Activated naive CD4-positive, alpha-beta T cell treated with anti-CD3 and anti-CD28 coated beads, Interleukin-2, amount 50 U/mL, for 24 hours (primary cell): ENCODE measurements around the gene SLC9A6.
A peak's percentile ranks its signal among the peaks of the same experiment; 100 is the strongest.

Source experiments
- H3K27ac Mint-ChIP-seq: one replicate; pipeline ENCODE4 v1.8.0; 2021; ENCODE audit warnings: mild to moderate bottlenecking, mixed read lengths
- H3K27me3 Mint-ChIP-seq: one replicate; pipeline ENCODE4 v1.8.0; 2021; ENCODE audit warnings: mixed read lengths
- H3K36me3 Mint-ChIP-seq: one replicate; pipeline ENCODE4 v1.8.0; 2021; ENCODE audit warnings: mixed read lengths
- H3K4me1 Mint-ChIP-seq: one replicate; pipeline ENCODE4 v1.8.0; 2021; ENCODE audit warnings: mixed read lengths
- H3K4me3 Mint-ChIP-seq: one replicate; pipeline ENCODE4 v1.8.0; 2021; ENCODE audit warnings: mild to moderate bottlenecking, mixed read lengths
- H3K9me3 Mint-ChIP-seq: one replicate; pipeline ENCODE4 v1.8.0; 2021; ENCODE audit warnings: mixed read lengths

SLC9A6 gene

GRCh38 chrX:136016881-136017280, 31.6 kb downstream of the SLC9A6 start:
- Mint-ChIP-seq H3K36me3 (peaks cover 8% of the 10 kb centered on the region), H3K27ac (no peak overlapping the region), H3K4me1 (no peaks in the 10 kb centered on the region)

DNA sequence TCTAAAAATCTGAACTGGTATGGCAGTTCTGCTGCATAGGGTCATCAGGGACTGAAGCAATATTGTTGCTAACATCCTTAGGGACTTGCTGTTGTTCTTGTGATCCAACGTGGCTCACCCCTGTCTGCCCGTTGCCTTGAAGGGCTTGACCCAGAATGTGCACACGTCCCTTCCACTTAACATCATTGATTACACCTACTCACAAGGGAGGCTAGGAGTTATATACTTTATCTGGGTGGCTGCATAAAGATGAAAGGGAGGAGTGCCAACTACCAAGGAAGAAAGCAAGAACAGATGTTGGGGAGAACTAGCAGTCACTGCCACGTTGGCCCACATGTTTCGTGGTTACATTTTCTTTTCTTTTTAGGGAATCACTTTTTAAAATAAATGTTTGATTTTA, 34.0 kb downstream of the SLC9A6 start:
- Mint-ChIP-seq H3K4me3 (no peak overlapping the region), H3K27ac (peak overlapping the region; percentile 35), H3K36me3 (peaks cover 9% of the 10 kb centered on the region), H3K9me3 (no peaks in the 10 kb centered on the region), H3K27me3 (no peaks in the 10 kb centered on the region), H3K4me1 (no peaks in the 10 kb centered on the region)

More at GRCh38 chrX:136016881-136017280, 31.6 kb downstream of the SLC9A6 start:
- H3K4me3 Mint-ChIP-seq: no peak overlapping the region
- no peaks in the 10 kb centered on the region for H3K9me3 Mint-ChIP-seq
- H3K27me3 Mint-ChIP-seq: no peaks in the 10 kb centered on the region

DNA sequence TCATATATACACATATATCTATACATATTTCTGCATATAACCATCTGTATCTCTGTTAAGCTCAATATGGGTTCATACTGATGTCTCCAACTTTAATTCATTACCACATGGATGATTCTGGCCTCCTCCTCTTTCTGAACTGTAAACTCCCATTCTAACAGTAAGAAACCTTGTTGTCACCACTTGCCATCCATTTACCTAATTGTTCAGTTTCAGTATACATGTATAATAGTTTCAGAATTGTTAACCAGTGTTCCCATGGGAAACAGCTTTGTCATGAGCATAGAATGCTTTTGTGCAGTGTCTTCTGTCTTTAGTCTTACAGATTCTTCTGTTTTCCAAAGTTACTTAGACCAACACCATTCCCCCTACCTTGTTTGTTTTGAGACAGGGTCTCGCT, 35.9 kb downstream of the SLC9A6 start:
- H3K27me3 Mint-ChIP-seq: no peaks in the 10 kb centered on the region
- peaks cover 9% of the 10 kb centered on the region for H3K36me3 Mint-ChIP-seq
- H3K4me3 Mint-ChIP-seq: no peak overlapping the region
- no peaks in the 10 kb centered on the region for H3K4me1 Mint-ChIP-seq
- H3K27ac Mint-ChIP-seq: no peak overlapping the region
- H3K9me3 Mint-ChIP-seq: no peaks in the 10 kb centered on the region

GRCh38 chrX:136021903-136022302, 36.7 kb downstream of the SLC9A6 start:
- H3K4me3 Mint-ChIP-seq: no peak overlapping the region
- no peaks in the 10 kb centered on the region for H3K4me1 Mint-ChIP-seq
- no peaks in the 10 kb centered on the region for H3K9me3 Mint-ChIP-seq
- H3K27me3 Mint-ChIP-seq: no peaks in the 10 kb centered on the region
- no peak overlapping the region for H3K27ac Mint-ChIP-seq
- peaks cover 9% of the 10 kb centered on the region for H3K36me3 Mint-ChIP-seq

DNA sequence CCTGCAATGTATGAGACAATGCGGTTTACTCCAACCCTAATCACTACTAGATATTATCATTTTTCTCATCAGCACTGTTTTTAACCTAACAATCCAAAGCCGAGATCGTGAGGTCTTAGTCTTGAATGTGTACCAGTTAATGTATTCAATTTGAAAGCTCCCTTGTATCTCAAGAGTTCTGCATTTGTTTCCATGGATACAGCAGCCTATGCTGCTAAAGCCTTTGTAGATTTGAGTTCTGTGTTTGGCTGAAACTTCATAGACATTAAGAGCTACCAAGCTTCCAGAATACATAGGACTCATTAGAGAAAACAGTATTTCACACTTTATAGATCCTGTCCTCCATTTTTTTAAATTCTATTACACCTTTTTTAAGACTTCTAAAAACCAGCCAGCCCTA, 39.9 kb downstream of the SLC9A6 start:
- Mint-ChIP-seq H3K4me3 (no peak overlapping the region), H3K36me3 (peaks cover 3% of the 10 kb centered on the region), H3K27ac (no peak overlapping the region), H3K4me1 (no peaks in the 10 kb centered on the region), H3K27me3 (no peaks in the 10 kb centered on the region), H3K9me3 (no peaks in the 10 kb centered on the region)

DNA sequence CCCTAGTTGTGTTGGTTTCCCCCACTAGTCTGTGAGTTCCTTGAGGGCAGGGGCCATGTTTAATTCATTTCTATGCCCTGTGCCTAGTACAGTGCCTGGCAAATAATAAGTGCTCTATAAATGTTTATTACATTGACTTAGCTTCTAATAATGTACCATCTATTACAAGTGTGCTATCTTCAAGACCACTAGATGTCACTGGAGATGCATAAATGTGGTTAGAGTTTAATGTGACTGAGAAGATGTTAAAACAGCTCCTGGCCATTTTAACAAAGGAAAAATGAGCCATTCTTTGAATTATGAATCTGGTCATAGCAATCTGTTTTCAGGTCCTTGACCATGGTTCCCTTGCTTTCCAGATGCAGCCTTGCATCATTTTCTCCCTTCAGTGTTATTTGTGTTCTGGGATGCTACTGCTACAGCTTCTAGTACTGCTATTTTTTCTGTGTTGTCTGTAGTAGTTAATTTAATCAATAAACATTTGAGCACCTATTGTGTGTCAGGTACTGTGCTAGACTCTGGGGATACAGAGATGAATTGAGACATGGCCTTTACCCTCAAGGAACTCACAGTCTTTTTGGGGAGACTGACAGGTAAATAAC, 43.2 kb downstream of the SLC9A6 start:
- H3K4me1 Mint-ChIP-seq: no peaks in the 10 kb centered on the region

DNA sequence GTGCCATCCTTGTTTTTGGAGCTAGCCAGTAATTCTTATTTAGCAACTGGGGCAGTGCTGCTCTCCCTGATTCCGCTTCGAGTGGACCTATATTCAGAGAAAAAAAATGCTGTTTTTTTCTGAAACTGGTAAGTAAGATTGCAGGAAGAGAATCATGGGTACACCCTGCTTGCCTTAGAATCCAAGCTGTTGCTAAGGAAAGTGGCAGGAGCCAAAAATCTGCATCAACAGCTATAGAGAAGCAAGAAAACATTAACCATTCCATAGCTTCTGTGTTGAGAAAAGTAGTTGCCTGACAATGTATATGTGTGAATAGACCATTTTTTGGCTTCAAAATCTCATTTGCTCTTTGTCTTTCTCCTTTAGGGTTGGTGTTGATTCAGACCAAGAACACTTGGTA, 44.5 kb downstream of the SLC9A6 start:
- Mint-ChIP-seq H3K9me3 (no peaks in the 10 kb centered on the region), H3K27ac (no peak overlapping the region)

More for the DNA sequence above, 43.2 kb downstream of the SLC9A6 start:
- Mint-ChIP-seq H3K9me3 (no peaks in the 10 kb centered on the region), H3K36me3 (peaks cover 4% of the 10 kb centered on the region), H3K27me3 (no peaks in the 10 kb centered on the region), H3K27ac (no peak overlapping the region), H3K4me3 (no peak overlapping the region)

DNA sequence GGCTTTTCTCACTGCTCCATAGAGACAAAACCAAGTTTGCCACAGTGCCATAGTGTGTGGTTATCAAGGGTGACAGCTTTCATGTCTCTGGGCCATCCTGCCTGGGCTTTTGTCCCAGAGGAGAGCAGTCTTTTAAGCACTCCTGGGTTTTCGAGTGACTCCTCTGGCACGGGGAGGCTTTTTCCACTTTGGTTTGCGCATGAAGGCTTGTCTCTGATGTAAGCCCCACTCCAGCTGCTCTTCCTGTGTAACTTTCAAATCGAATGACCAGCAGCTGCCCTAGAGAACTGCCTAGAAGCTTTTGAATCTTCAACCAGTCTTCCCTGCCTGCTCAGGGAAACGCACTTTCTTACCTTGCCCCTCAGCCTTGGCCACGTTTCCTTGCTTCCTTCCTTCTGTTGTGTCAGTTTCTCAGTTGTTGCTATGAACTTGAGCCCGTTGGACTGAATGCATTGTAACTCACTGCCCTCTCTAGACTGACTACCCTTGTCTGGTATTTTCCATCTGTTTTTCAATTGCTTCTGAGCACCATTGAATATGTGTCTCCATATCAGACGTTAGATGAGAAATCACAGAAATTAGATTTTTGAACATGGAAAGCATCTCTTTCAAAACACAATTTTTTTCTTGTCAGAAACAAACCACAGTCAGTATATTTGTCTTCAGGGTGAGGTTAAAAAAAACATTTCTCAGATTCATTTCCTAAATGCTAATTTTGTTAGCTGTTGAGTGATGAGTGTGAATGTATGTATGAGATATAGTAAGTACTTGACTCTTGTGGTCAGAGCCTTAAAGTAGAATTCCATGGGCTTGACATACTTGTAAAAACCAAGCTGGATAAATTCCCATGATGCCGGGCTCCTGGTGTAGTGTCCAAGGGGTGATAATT, 45.3 kb downstream of the SLC9A6 start:
- Mint-ChIP-seq H3K4me1 (no peaks in the 10 kb centered on the region), H3K27me3 (no peaks in the 10 kb centered on the region), H3K9me3 (no peaks in the 10 kb centered on the region), H3K36me3 (peaks cover 3% of the 10 kb centered on the region), H3K27ac (no peak overlapping the region), H3K4me3 (no peak overlapping the region)

More for the DNA sequence above, 44.5 kb downstream of the SLC9A6 start:
- H3K4me1 Mint-ChIP-seq: no peaks in the 10 kb centered on the region
- H3K27me3 Mint-ChIP-seq: no peaks in the 10 kb centered on the region
- H3K4me3 Mint-ChIP-seq: no peak overlapping the region
- H3K36me3 Mint-ChIP-seq: peaks cover 3% of the 10 kb centered on the region

GRCh38 chrX:136031626-136032025, 46.4 kb downstream of the SLC9A6 start:
- H3K27ac Mint-ChIP-seq: no peak overlapping the region
- peaks cover 3% of the 10 kb centered on the region for H3K36me3 Mint-ChIP-seq
- H3K27me3 Mint-ChIP-seq: no peaks in the 10 kb centered on the region
- H3K4me3 Mint-ChIP-seq: no peak overlapping the region
- no peaks in the 10 kb centered on the region for H3K4me1 Mint-ChIP-seq
- H3K9me3 Mint-ChIP-seq: no peaks in the 10 kb centered on the region

DNA sequence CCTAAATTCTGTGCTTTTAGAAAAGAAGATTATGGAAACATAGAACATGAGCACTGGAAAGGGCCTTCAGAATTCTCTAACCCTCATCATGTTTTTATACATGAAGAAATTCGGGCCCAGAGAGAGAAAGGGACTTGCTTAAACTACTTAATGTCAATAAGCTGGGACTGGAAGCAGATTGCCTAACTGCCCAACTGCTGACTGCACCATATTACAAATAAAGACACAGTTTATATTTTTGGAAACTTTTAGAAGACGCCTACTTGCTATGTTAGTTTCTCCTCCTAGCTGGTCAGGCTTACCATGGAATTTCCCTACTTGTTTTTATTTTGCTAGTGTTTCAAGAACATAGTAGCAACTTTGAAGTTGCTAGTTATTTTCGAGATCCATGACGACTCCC, 47.1 kb downstream of the SLC9A6 start:
- no peak overlapping the region for H3K27ac Mint-ChIP-seq
- no peak overlapping the region for H3K4me3 Mint-ChIP-seq
- peaks cover 3% of the 10 kb centered on the region for H3K36me3 Mint-ChIP-seq
- H3K4me1 Mint-ChIP-seq: no peaks in the 10 kb centered on the region
- no peaks in the 10 kb centered on the region for H3K27me3 Mint-ChIP-seq
- no peaks in the 10 kb centered on the region for H3K9me3 Mint-ChIP-seq

DNA sequence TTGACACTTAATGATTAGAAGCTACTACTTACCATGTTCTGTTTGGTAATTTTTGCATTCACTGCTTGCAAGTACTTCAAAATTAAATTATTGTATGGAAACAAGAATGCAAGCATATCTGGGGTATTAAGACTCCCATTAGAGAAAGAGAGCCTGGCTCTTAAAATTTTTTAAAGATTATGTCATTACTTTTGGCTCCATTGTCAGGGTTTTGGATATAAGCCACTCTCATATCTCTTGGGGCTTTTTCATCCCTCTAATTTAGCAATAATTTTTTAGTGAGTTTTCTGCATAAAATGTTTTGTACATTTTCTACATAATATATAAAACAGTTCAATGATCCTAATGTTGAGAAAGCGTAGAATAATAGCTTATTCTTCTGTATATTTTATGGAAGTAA, 49.4 kb downstream of the SLC9A6 start:
- H3K27me3 Mint-ChIP-seq: no peaks in the 10 kb centered on the region
- H3K4me3 Mint-ChIP-seq: no peak overlapping the region
- no peaks in the 10 kb centered on the region for H3K4me1 Mint-ChIP-seq
- H3K9me3 Mint-ChIP-seq: no peaks in the 10 kb centered on the region
- H3K36me3 Mint-ChIP-seq: peaks cover 3% of the 10 kb centered on the region
- H3K27ac Mint-ChIP-seq: no peak overlapping the region

DNA sequence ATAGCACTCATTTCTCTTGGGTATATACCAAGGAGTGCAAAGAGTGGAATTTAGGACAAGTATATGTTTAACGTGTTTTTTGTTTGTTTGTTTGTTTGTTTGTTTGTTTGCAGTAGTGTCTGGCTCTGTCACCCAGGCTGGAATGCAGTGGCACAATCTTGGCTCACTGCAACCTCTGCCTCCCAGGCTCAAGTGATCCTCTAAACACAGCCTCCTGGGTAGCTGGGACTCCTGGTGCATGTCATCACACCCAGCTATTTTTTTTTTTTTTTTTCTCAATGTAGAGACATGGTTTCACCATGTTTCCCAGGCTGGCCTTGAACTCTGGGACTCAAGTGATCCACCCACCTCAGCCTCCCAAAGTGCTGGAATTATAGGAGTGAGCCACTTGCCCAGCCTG, 50.4 kb downstream of the SLC9A6 start:
- no peak overlapping the region for H3K27ac Mint-ChIP-seq
- H3K36me3 Mint-ChIP-seq: peaks cover 1% of the 10 kb centered on the region
- H3K4me1 Mint-ChIP-seq: no peaks in the 10 kb centered on the region
- no peaks in the 10 kb centered on the region for H3K27me3 Mint-ChIP-seq
- no peak overlapping the region for H3K4me3 Mint-ChIP-seq
- no peaks in the 10 kb centered on the region for H3K9me3 Mint-ChIP-seq

DNA sequence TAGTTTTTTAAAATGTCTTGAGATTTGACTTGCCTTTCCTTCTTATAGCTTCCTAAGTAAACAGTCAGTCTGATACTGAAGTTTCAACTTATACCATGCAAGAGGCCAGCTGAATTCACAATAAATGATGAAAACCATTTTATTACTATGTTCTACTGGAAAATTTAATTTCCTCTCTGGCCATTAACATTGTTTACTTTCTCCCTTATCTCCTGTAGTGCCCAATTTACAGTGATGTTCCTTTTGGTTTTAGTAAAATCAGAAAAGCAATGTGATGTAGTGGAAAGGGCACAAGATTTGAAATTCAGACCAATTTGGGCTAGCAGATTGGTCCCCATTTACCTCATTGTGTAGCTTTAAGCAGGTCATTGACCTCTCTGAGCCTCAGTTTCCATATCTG, 54.2 kb downstream of the SLC9A6 start:
- no peaks in the 10 kb centered on the region for H3K9me3 Mint-ChIP-seq
- H3K4me1 Mint-ChIP-seq: no peaks in the 10 kb centered on the region
- peaks cover 3% of the 10 kb centered on the region for H3K36me3 Mint-ChIP-seq

GRCh38 chrX:136039968-136040367, 54.7 kb downstream of the SLC9A6 start:
- Mint-ChIP-seq H3K36me3 (peaks cover 3% of the 10 kb centered on the region), H3K4me3 (no peak overlapping the region), H3K4me1 (no peaks in the 10 kb centered on the region), H3K27ac (no peak overlapping the region), H3K27me3 (no peaks in the 10 kb centered on the region), H3K9me3 (no peaks in the 10 kb centered on the region)

More for the DNA sequence above, 54.2 kb downstream of the SLC9A6 start:
- Mint-ChIP-seq H3K27me3 (no peaks in the 10 kb centered on the region), H3K4me3 (no peak overlapping the region), H3K27ac (no peak overlapping the region)

- H3K36me3 Mint-ChIP-seq: peaks cover 3% of the 10 kb centered on the region
- H3K27me3 Mint-ChIP-seq: no peaks in the 10 kb centered on the region
- no peak overlapping the region for H3K4me3 Mint-ChIP-seq
- no peaks in the 10 kb centered on the region for H3K9me3 Mint-ChIP-seq
- H3K4me1 Mint-ChIP-seq: no peaks in the 10 kb centered on the region
- H3K27ac Mint-ChIP-seq: no peak overlapping the region
Measured at GRCh38 chrX:136041254-136041812, 56.1 kb downstream of the SLC9A6 start.

- no peak overlapping the region for H3K27ac Mint-ChIP-seq
- no peak overlapping the region for H3K4me3 Mint-ChIP-seq
- no peaks in the 10 kb centered on the region for H3K9me3 Mint-ChIP-seq
- H3K27me3 Mint-ChIP-seq: no peaks in the 10 kb centered on the region
- no peaks in the 10 kb centered on the region for H3K4me1 Mint-ChIP-seq
- H3K36me3 Mint-ChIP-seq: peaks cover 3% of the 10 kb centered on the region
Measured at GRCh38 chrX:136045008-136045407, 59.8 kb downstream of the SLC9A6 start.
